DOHH2 (cell line): ENCODE results near the gene NGF.

Experiments
- H3F3A ChIP-seq: fragments of 200-600 bp; sonication (generic), shearing (Covaris generic); 2 replicates; pipeline ENCODE4 v1.6.0; 2016; ENCODE audit warnings: antibody characterized with exemption, mild to moderate bottlenecking; ENCODE audit not compliant: control insufficient read depth, insufficient read depth
- H3K27ac ChIP-seq: fragments of 200-600 bp; sonication (generic); 2 replicates; pipeline ENCODE4 v1.5.1; 2014; ENCODE audit warnings: low read depth, mild to moderate bottlenecking, low read length, moderate library complexity
- H3K27me3 ChIP-seq: fragments of 200-600 bp; sonication (generic); 2 replicates; pipeline ENCODE4 v1.6.1; 2014; ENCODE audit warnings: mild to moderate bottlenecking, low read length, mixed read lengths; ENCODE audit not compliant: control insufficient read depth
- H3K36me3 ChIP-seq: fragments of 200-600 bp; sonication (generic); 2 replicates; pipeline ENCODE4 v1.6.1; 2014; ENCODE audit warnings: mild to moderate bottlenecking, low read length, moderate library complexity, mixed read lengths; ENCODE audit not compliant: control insufficient read depth
- H3K4me1 ChIP-seq: fragments of 200-600 bp; sonication (generic); 2 replicates; pipeline ENCODE4 v1.6.1; 2014; ENCODE audit warnings: mild to moderate bottlenecking, low read length, mixed read lengths; ENCODE audit not compliant: control insufficient read depth
- H3K4me2 ChIP-seq: fragments of 200-600 bp; sonication (generic); 2 replicates; pipeline ENCODE4 v1.6.0; 2014; ENCODE audit warnings: mild to moderate bottlenecking, low read length, moderate library complexity
- H3K4me3 ChIP-seq: fragments of 200-600 bp; sonication (generic); 2 replicates; pipeline ENCODE4 v1.5.1; 2014; ENCODE audit warnings: mild to moderate bottlenecking, low read length, mixed read lengths
- H3K79me2 ChIP-seq: fragments of 200-600 bp; sonication (generic); 2 replicates; pipeline ENCODE4 v1.6.1; 2014; ENCODE audit warnings: mild to moderate bottlenecking, low read length, mixed read lengths; ENCODE audit not compliant: control insufficient read depth
- H3K9me2 ChIP-seq: fragments of 200-600 bp; sonication (generic); replicated peaks from 2 replicates; pipeline ENCODE4 v1.6.1; 2014; ENCODE audit warnings: mild to moderate bottlenecking, low read length, mixed read lengths; ENCODE audit not compliant: control insufficient read depth
- H3K9me3 ChIP-seq: fragments of 200-600 bp; sonication (generic); 2 replicates; pipeline ENCODE4 v1.6.1; 2014; ENCODE audit warnings: antibody characterized with exemption, low read length, mixed read lengths; ENCODE audit not compliant: control insufficient read depth, insufficient read depth
- H4K20me1 ChIP-seq: fragments of 200-600 bp; sonication (generic); 2 replicates; pipeline ENCODE4 v1.6.0; 2014; ENCODE audit warnings: low read depth, mild to moderate bottlenecking, antibody characterized with exemption, low read length, moderate library complexity; ENCODE audit not compliant: control insufficient read depth, insufficient read depth
- CTCF ChIP-seq: fragments of 200-600 bp; sonication (generic); IDR thresholded peaks from one replicate; pipeline ENCODE4 v1.5.1; 2014; ENCODE audit warnings: antibody characterized with exemption, mild to moderate bottlenecking, low read depth, low read length; ENCODE audit not compliant: poor library complexity, severe bottlenecking
- EZH2phosphoT487 ChIP-seq: fragments of 200-600 bp; sonication (generic); IDR thresholded peaks from 2 replicates; pipeline ENCODE4 v1.6.1; 2017; ENCODE audit warnings: borderline replicate concordance, mild to moderate bottlenecking, antibody characterized with exemption, low read length, moderate library complexity, mixed read lengths

NGF gene

GRCh38 chr1:115266729-115267421 is 71.2 kb downstream of the NGF start:
- TF ChIP-seq CTCF: no peak
- no peak for TF ChIP-seq EZH2phosphoT487
- H4K20me1 ChIP-seq: no peaks in the 10 kb centered on the region
- H3K4me1 ChIP-seq: no peaks in the 10 kb centered on the region
- H3K4me3 ChIP-seq: no peak overlapping the region
- no peaks in the 10 kb centered on the region for H3K9me2 ChIP-seq
- no peak overlapping the region for H3K4me2 ChIP-seq
- no peaks in the 10 kb centered on the region for H3K79me2 ChIP-seq
- H3K36me3 ChIP-seq: no peaks in the 10 kb centered on the region
- no peaks in the 10 kb centered on the region for H3F3A ChIP-seq
- no peaks in the 10 kb centered on the region for H3K9me3 ChIP-seq
- no peaks in the 10 kb centered on the region; the same call in 1 of the 2 replicates for H3K27me3 ChIP-seq
- no peak overlapping the region for H3K27ac ChIP-seq

GRCh38 chr1:115265099-115265498 is 73.0 kb downstream of the NGF start:
- no peaks in the 10 kb centered on the region for H3K4me1 ChIP-seq
- H3F3A ChIP-seq: no peaks in the 10 kb centered on the region
- H3K4me3 ChIP-seq: no peak overlapping the region
- H4K20me1 ChIP-seq: no peaks in the 10 kb centered on the region
- no peak overlapping the region for H3K27ac ChIP-seq
- H3K9me2 ChIP-seq: no peaks in the 10 kb centered on the region
- H3K4me2 ChIP-seq: no peak overlapping the region
- TF ChIP-seq EZH2phosphoT487 (no peak), CTCF (no peak)
- H3K27me3 ChIP-seq: no peaks in the 10 kb centered on the region; the same call in 1 of the 2 replicates
- H3K36me3 ChIP-seq: no peaks in the 10 kb centered on the region
- H3K9me3 ChIP-seq: no peaks in the 10 kb centered on the region
- H3K79me2 ChIP-seq: no peaks in the 10 kb centered on the region

- no peaks in the 10 kb centered on the region for H3K79me2 ChIP-seq
- H3K36me3 ChIP-seq: no peaks in the 10 kb centered on the region
- TF ChIP-seq EZH2phosphoT487 (no peak), CTCF (no peak)
- no peak overlapping the region for H3K4me2 ChIP-seq
- no peaks in the 10 kb centered on the region for H4K20me1 ChIP-seq
- H3K27me3 ChIP-seq: no peaks in the 10 kb centered on the region
- no peaks in the 10 kb centered on the region for H3K4me1 ChIP-seq
- H3K9me2 ChIP-seq: no peaks in the 10 kb centered on the region
- no peaks in the 10 kb centered on the region for H3F3A ChIP-seq
- H3K27ac ChIP-seq: no peak overlapping the region
- H3K9me3 ChIP-seq: no peaks in the 10 kb centered on the region; the same call in 1 of the 2 replicates
- no peak overlapping the region for H3K4me3 ChIP-seq
These were observed 75.2 kb downstream of the NGF start for GRCh38 chr1:115262886-115263285.
